COR-L47 (cell line): ENCODE results near the gene IGLL5.

Source experiments
- DNase-seq: peaks from one replicate; lab custom pipeline; 2025; lab: John Stamatoyannopoulos, UW

Gene IGLL5

GRCh38 chr22:22938672-22939587 is 51.3 kb downstream of the IGLL5 start:
- no peak for DNase-seq

- DNase-seq, result no peak
Measured at GRCh38 chr22:22939588-22940368, 52.2 kb downstream of the IGLL5 start.

- no peak for DNase-seq
Measured at GRCh38 chr22:22940961-22941605, 53.5 kb downstream of the IGLL5 start.

- DNase-seq, result no peak
Measured at GRCh38 chr22:22941831-22942510, 54.4 kb downstream of the IGLL5 start.

- DNase-seq, result peak; percentile 61
Measured at GRCh38 chr22:22942511-22943329, 55.1 kb downstream of the IGLL5 start.

GRCh38 chr22:22943521-22944267 is 56.1 kb downstream of the IGLL5 start:
- DNase-seq, result no peak

- no peak for DNase-seq
Measured at GRCh38 chr22:22944268-22944985, 56.8 kb downstream of the IGLL5 start.

- no peak for DNase-seq
Measured at GRCh38 chr22:22945195-22945594, 57.6 kb downstream of the IGLL5 start.
